GM21619 (cell line): ENCODE results near the gene LPIN1.

Experiments used
- ATAC-seq: cut with Tn5 transposase; IDR thresholded peaks from one replicate; pipeline ENCODE4 v1.9.1; 2021; ENCODE audit not compliant: unreplicated experiment

LPIN1 gene

GRCh38 chr2:11778923-11779757 lies 32.7 kb downstream of the LPIN1 start:
- peak; percentile 86 for ATAC-seq

- no peak for ATAC-seq
Measured at GRCh38 chr2:11781602-11782001, 35.2 kb downstream of the LPIN1 start.

DNA sequence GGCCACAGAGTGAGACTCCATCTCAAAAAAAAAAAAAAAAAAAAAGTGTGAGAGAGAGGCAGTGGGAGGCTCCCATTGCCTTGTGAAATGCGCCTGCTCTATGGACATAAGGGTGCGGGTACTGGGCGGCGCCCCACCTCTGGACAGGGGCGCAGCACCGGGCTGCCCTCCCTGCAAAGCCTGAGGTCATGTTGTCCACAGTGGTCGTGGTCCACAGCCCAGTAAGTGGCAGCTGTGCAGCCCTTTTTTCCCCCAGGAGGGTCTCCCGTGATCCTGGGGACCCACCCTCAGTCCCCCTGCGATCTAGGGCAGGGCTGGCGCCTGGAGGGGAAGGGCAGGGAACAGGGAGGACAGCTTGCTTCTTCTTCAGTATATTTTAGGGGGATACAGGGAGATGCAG lies 37.8 kb downstream of the LPIN1 start:
- ATAC-seq, result no peak

DNA sequence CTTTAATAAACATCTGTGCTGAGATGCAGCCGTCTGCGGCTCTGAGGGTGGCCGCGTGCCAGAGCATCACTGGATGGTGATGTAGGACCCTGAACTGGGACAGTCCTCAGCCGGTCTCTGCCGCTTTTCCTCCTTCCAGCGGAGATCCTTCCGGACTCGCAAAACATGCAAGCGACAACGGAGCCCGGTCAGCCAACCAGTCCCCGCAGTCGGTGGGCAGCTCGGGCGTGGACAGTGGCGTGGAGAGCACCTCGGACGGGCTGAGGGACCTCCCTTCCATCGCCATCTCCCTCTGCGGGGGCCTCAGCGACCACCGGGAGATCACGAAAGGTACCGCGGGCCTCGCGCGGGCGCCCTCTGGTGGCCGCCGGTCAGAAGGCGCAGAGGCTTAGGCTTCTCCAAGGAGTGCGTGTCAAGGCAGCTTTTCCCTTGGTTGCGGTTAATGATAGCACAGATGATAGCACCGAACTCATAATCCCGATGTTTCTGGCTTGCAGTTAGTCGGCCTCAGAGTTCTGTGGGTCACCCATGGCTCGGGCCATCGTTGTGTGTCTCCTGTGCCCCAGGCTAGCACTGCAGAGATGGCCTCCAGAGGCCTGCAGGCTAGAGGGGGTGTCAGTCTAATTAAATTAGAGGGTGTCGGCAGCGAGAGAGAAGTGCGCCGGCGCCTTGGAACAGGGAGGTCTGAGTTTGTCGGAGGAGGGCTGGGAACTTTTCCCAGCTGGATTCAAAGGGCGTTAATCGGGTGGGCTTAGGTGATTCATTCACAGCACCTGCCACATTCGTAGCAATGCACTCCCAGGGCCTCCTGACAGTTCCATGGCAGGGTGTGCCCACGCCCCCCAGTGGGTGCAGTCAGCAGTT lies 38.5 kb downstream of the LPIN1 start:
- no peak for ATAC-seq

- ATAC-seq, result no peak
Measured at GRCh38 chr2:11785611-11785940, 39.1 kb downstream of the LPIN1 start.

DNA sequence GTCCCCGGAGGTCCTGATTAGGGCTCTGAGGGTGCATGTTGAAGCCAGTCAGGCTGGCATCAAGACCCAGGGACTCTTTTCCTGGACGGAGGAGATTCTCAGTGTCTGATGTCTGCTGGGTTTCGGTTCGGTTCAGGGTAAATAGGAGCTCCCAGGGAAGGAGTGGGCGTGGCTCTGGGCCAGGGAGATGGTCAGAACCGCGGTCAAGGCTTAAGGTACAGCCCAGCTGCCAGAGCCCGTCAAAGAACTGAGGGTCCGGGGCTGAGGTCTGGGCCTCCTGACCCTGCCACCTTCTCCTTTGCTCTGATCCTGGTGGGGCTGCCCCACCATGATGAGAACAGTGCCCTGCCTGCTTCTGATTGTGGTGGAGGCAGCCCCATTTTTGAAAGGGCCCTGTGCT lies 39.8 kb downstream of the LPIN1 start:
- no peak for ATAC-seq

DNA sequence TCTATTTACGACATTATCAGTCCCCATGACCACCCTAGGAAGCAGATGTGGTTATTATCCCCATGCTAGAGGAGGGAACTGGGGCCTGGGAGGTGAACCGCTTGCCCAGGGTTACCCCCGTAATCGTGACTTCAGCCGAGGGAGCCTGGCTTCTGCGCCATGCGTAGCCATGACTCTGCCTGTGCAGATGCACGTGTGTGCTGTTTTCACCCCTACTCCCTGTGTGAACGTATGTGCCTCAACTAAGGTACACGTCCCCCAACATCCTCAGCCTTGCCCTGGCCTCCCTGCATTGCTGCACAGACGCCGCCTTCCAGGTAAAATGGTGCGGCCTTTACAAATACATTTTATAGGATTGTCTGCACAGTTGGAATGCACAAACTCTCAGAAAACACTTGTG lies 40.2 kb downstream of the LPIN1 start:
- no peak for ATAC-seq

DNA sequence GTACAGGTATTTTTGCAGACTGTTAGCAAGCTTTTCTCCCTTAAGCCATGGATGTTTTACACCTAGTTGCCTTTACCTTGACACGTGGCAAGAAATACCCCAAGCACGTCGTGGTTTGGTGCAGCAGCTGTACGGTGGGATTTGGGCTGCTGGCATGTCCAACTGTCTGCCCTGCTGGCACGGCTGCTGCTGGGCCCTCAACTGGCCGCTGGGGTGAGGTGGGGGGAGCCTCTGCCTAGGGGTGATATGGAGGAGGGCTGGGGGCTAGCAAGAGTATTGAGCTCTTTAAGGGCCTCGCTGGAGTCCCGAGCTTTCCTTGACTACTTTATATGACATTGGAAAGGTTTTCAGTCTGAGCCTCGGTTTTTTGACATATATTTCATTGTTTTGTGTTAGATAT lies 41.6 kb downstream of the LPIN1 start:
- ATAC-seq, result no peak

- ATAC-seq, result no peak
Measured at GRCh38 chr2:11788461-11789124, 42.2 kb downstream of the LPIN1 start.

- ATAC-seq, result no peak
Measured at GRCh38 chr2:11789243-11789642, 42.8 kb downstream of the LPIN1 start.

GRCh38 chr2:11790228-11790627 lies 43.8 kb downstream of the LPIN1 start:
- no peak for ATAC-seq

DNA sequence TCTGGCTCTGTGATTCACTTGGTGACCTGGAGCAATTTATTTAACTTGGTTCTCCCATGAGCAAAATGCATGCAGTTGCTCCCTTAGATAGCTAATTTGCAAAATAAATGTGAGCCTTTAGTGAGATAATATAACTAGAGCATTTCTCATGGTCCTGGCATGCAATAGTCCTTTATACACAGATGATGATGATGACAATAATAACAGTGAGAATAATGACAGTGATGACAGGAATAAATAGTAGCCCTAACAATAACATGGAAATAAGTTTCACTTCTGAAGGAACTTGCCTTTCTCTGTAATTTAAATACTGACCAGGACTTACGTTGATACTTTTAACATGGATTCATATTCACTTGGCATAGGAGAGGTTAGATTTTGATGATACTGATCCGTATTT lies 49.2 kb downstream of the LPIN1 start:
- no peak for ATAC-seq

DNA sequence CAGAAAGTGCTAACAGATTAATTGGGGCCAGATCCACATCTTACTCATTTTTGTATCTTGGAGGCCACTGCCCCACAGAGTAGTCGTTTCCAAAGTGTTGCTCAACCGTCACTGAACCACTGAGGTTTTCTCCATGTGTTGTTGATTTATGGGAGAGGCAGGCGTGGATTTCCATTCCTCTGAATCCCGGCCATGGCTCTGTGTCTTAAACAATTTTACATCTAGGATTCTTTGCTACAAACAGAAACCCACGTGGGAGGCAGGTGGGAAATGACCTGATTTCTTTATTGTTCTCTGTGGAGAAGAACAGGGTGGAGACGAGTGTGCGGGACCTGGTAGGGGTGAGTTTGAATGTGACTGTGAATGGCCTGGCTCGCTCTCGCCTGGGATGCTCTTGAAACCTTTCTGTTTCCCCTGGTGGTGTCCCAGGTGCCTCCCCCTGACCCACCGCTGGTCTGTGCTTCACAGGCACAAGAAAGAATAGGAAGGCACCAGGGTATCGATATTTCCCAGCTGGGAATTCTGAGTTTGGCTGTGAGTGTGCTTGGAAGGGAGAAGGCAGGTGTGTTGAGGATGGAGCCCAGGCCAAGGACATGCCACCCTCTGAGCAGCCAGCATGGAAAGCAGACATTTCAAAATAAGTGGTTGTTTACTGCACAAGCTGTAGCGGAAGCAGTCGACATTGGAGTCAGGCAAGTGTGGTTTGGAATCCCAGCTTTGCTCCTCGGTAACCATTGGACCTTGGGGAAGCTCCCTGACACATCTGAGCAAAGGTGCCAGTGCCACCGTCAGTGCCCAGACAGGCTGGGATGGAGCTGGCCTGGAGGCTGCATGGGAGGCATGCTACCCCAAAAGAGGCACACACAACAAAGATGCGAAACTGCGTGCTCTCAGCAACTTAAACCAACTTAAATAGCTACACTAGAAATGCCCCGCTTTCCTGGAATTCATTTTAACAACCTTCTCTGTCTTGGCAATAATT lies 50.0 kb downstream of the LPIN1 start:
- ATAC-seq, result no peak

DNA sequence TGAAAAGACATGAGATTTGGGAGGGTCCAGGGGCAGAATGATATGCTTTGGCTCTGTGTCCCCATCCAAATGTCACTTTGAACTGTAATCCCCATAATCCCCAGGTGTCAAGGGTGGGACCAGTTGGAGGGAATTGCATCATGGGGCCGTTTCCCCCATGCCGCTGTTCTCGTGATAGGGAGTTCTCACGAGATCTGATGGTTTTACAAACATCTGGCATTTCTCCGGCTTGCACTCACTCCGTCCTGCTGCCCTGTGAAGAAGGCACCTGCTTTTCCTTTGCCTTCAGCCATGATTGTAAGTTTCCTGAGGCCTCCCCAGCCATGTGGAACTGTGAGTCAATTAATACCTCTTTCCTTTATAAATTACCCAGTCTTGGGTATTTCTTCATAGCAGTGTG lies 51.4 kb downstream of the LPIN1 start:
- no peak for ATAC-seq

- ATAC-seq, result no peak
Measured at GRCh38 chr2:11798701-11799435, 52.4 kb downstream of the LPIN1 start.

- no peak for ATAC-seq
Measured at GRCh38 chr2:11799826-11800225, 53.4 kb downstream of the LPIN1 start.

GRCh38 chr2:11802782-11803191 lies 56.4 kb downstream of the LPIN1 start:
- ATAC-seq, result no peak

- no peak for ATAC-seq
Measured at GRCh38 chr2:11805024-11805423, 58.6 kb downstream of the LPIN1 start.

GRCh38 chr2:11805920-11806319 lies 59.5 kb downstream of the LPIN1 start:
- no peak for ATAC-seq
